Tibial nerve (tissue), 3 donors: ENCODE data around the gene AOPEP.

Experiments
- POLR2A ChIP-seq, 2 donors: fragments of 450-650 bp; IDR thresholded peaks; one replicate each; pipeline ENCODE4 v1.6.1; 2017; ENCODE audit warnings: antibody characterized with exemption in 2 of 2, mild to moderate bottlenecking in 2 of 2, moderate library complexity in 2 of 2
- TF ChIP-seq, protein P1 (sequence below), 5 experiments: fragments of 200-600 bp in 3 of 5; fragments of 450-650 bp in 2 of 5; sonication (generic) in 3 of 5; IDR thresholded peaks; one replicate each; pipeline ENCODE4 v1.5.1; 2016 to 2019; ENCODE audit warnings: antibody characterized with exemption in 5 of 5, mild to moderate bottlenecking in 3 of 5, moderate library complexity in 2 of 5

DNA sequence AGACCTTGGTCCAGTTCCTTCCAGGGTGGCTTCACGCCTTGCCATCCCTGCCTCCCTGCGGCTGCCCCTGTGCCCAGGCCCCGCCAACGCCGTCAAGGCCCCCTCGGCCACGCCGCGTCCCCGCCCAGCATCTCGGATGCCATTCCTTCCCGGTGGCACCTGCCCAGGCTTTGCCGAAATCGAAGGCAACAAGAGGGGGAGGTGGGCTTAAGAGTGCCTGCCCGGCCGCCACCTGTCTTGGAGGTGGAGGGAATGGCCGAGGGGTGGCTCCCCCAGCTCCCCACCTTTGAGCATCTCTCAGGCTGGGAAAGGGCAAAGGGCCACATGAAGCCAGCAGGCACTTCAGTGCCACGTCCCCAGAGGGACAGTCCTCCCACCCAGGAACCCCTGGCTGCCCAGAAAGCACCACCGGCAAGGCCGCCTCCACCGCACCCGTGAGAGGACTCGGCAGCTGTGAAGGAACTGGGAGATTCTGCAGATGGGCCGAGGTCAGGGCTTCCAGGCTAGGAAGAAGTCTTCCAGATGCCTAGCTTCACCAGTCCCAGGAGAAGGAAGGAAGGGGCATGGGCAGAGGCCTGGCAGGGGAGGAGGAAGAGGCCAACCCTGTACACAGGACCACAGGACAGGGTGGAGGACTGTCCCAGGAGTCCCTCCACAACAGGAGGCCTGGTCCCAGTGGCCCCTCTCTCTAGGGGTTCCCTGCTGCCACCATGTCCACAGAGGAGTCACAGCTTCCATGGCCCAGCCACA, 373.0 kb downstream of the AOPEP start:
- TF ChIP-seq, protein P1, sequence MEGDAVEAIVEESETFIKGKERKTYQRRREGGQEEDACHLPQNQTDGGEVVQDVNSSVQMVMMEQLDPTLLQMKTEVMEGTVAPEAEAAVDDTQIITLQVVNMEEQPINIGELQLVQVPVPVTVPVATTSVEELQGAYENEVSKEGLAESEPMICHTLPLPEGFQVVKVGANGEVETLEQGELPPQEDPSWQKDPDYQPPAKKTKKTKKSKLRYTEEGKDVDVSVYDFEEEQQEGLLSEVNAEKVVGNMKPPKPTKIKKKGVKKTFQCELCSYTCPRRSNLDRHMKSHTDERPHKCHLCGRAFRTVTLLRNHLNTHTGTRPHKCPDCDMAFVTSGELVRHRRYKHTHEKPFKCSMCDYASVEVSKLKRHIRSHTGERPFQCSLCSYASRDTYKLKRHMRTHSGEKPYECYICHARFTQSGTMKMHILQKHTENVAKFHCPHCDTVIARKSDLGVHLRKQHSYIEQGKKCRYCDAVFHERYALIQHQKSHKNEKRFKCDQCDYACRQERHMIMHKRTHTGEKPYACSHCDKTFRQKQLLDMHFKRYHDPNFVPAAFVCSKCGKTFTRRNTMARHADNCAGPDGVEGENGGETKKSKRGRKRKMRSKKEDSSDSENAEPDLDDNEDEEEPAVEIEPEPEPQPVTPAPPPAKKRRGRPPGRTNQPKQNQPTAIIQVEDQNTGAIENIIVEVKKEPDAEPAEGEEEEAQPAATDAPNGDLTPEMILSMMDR (IDR thresholded peaks at IDR 0.05): no peak
- no peak for TF ChIP-seq POLR2A (IDR thresholded peaks at IDR 0.05)
